ENCODE data around the gene THSD8.

The THSD8 gene

GRCh38 chr19:12789098-12789903 is 12.6 kb upstream of the THSD8 start:
- TF ChIP-seq ZNF274 (IDR thresholded peaks at IDR 0.05; ENCODE audit: low read depth, low read length) (no peak), SUZ12 (IDR thresholded peaks at IDR 0.05; ENCODE audit: extremely low read depth, insufficient read depth, insufficient read length) (no peak)
- no peak for DNase-seq (ENCODE audit: low read depth, low spot score)
- peaks cover 25% of the 10 kb centered on the region for H3K27me3 ChIP-seq (ENCODE audit: insufficient read depth, insufficient read length)
- H3K9ac ChIP-seq (ENCODE audit: insufficient read length, low read depth) = peak overlapping the region; percentile 47
- peaks cover 2% of the 10 kb centered on the region for H3K36me3 ChIP-seq (ENCODE audit: insufficient read depth, insufficient read length, low read length)
- peaks cover 30% of the 10 kb centered on the region for H3K4me1 ChIP-seq (ENCODE audit: insufficient read depth, insufficient read length)
- H3K9me3 ChIP-seq (ENCODE audit: insufficient read depth, low read length) = no peaks in the 10 kb centered on the region
- peak overlapping the region; percentile 50 for H3K4me3 ChIP-seq (ENCODE audit: insufficient read length, low read depth)

GRCh38 chr19:12789904-12790619 is 11.8 kb upstream of the THSD8 start:
- H3K9me3 ChIP-seq (ENCODE audit: insufficient read depth, low read length) = no peaks in the 10 kb centered on the region
- H3K36me3 ChIP-seq (ENCODE audit: insufficient read depth, insufficient read length, low read length) = peaks cover 2% of the 10 kb centered on the region
- peak overlapping the region; percentile 50 for H3K4me3 ChIP-seq (ENCODE audit: insufficient read length, low read depth)
- TF ChIP-seq YY1 (IDR thresholded peaks at IDR 0.05; ENCODE audit: insufficient read depth, insufficient read length) = no peak
- no peak for TF ChIP-seq SUZ12 (IDR thresholded peaks at IDR 0.05; ENCODE audit: extremely low read depth, insufficient read depth, insufficient read length)
- no peak for TF ChIP-seq ZNF274 (IDR thresholded peaks at IDR 0.05; ENCODE audit: low read depth, low read length)
- peak overlapping the region; percentile 80 for H3K9ac ChIP-seq (ENCODE audit: insufficient read length, low read depth)
- peak; percentile 90 for DNase-seq (ENCODE audit: low read depth, low spot score)
- H3K27me3 ChIP-seq (ENCODE audit: insufficient read depth, insufficient read length) = peaks cover 25% of the 10 kb centered on the region
- H3K4me1 ChIP-seq (ENCODE audit: insufficient read depth, insufficient read length) = peaks cover 30% of the 10 kb centered on the region

- no peak for DNase-seq (ENCODE audit: low read depth, low spot score)
- H3K36me3 ChIP-seq (ENCODE audit: insufficient read depth, insufficient read length, low read length) = peaks cover 2% of the 10 kb centered on the region
- H3K4me1 ChIP-seq (ENCODE audit: insufficient read depth, insufficient read length) = peaks cover 30% of the 10 kb centered on the region
- peaks cover 25% of the 10 kb centered on the region for H3K27me3 ChIP-seq (ENCODE audit: insufficient read depth, insufficient read length)
- no peaks in the 10 kb centered on the region for H3K9me3 ChIP-seq (ENCODE audit: insufficient read depth, low read length)
- TF ChIP-seq SUZ12 (IDR thresholded peaks at IDR 0.05; ENCODE audit: extremely low read depth, insufficient read depth, insufficient read length) (no peak), YY1 (IDR thresholded peaks at IDR 0.05; ENCODE audit: insufficient read depth, insufficient read length) (no peak), ZNF274 (IDR thresholded peaks at IDR 0.05; ENCODE audit: low read depth, low read length) (no peak)
- H3K9ac ChIP-seq (ENCODE audit: insufficient read length, low read depth) = peak overlapping the region; percentile 80
- peak overlapping the region; percentile 50 for H3K4me3 ChIP-seq (ENCODE audit: insufficient read length, low read depth)
These were observed 11.1 kb upstream of the THSD8 start for GRCh38 chr19:12790628-12791344.

- no peak for DNase-seq (ENCODE audit: low read depth, low spot score)
These were observed 10.4 kb upstream of the THSD8 start, which contains the start of gene JUNB for GRCh38 chr19:12791345-12792050. Gene JUNB (plus strand): TSS chr19:12791486. CDS start chr19:12791772, 286 bp downstream.

GRCh38 chr19:12792051-12792852 is 9.6 kb upstream of the THSD8 start:
- Histone ChIP-seq H3K36me3 (ENCODE audit: insufficient read depth, insufficient read length, low read length) (peaks cover 8% of the 10 kb centered on the region), H3K4me1 (ENCODE audit: insufficient read depth, insufficient read length) (peaks cover 22% of the 10 kb centered on the region), H3K9ac (ENCODE audit: insufficient read length, low read depth) (peak overlapping the region; percentile 95), H3K27me3 (ENCODE audit: insufficient read depth, insufficient read length) (peaks cover 25% of the 10 kb centered on the region), H3K9me3 (ENCODE audit: insufficient read depth, low read length) (no peaks in the 10 kb centered on the region), H3K4me3 (ENCODE audit: insufficient read length, low read depth) (peak overlapping the region; percentile 72)
- no peak for DNase-seq (ENCODE audit: low read depth, low spot score)
- TF ChIP-seq SUZ12 (IDR thresholded peaks at IDR 0.05; ENCODE audit: extremely low read depth, insufficient read depth, insufficient read length) (no peak), YY1 (IDR thresholded peaks at IDR 0.05; ENCODE audit: insufficient read depth, insufficient read length) (no peak), ZNF274 (IDR thresholded peaks at IDR 0.05; ENCODE audit: low read depth, low read length) (no peak)

More at GRCh38 chr19:12791345-12792050, 10.4 kb upstream of the THSD8 start, which contains the start of gene JUNB:
- no peak for TF ChIP-seq SUZ12 (IDR thresholded peaks at IDR 0.05; ENCODE audit: extremely low read depth, insufficient read depth, insufficient read length)
- TF ChIP-seq ZNF274 (IDR thresholded peaks at IDR 0.05; ENCODE audit: low read depth, low read length) = no peak
- Histone ChIP-seq H3K4me3 (ENCODE audit: insufficient read length, low read depth) (peak within 1 kb of the TSS; percentile 72), H3K9me3 (ENCODE audit: insufficient read depth, low read length) (no peaks in the 10 kb centered on the region), H3K9ac (ENCODE audit: insufficient read length, low read depth) (peak within 1 kb of the TSS; percentile 95), H3K27me3 (ENCODE audit: insufficient read depth, insufficient read length) (peaks cover 25% of the 10 kb centered on the region), H3K4me1 (ENCODE audit: insufficient read depth, insufficient read length) (peaks cover 25% of the 10 kb centered on the region), H3K36me3 (ENCODE audit: insufficient read depth, insufficient read length, low read length) (peaks cover 2% of the 10 kb centered on the region)

- Histone ChIP-seq H3K4me3 (ENCODE audit: insufficient read length, low read depth) (peak overlapping the region; percentile 72), H3K36me3 (ENCODE audit: insufficient read depth, insufficient read length, low read length) (peaks cover 8% of the 10 kb centered on the region), H3K4me1 (ENCODE audit: insufficient read depth, insufficient read length) (peaks cover 22% of the 10 kb centered on the region), H3K27me3 (ENCODE audit: insufficient read depth, insufficient read length) (peaks cover 25% of the 10 kb centered on the region), H3K9me3 (ENCODE audit: insufficient read depth, low read length) (no peaks in the 10 kb centered on the region), H3K9ac (ENCODE audit: insufficient read length, low read depth) (peak overlapping the region; percentile 95)
- TF ChIP-seq ZNF274 (IDR thresholded peaks at IDR 0.05; ENCODE audit: low read depth, low read length) = no peak
- no peak for DNase-seq (ENCODE audit: low read depth, low spot score)
These were observed 9.0 kb upstream of the THSD8 start for GRCh38 chr19:12792853-12793289.
